Psoas muscle (tissue), 8 donors: Measurements from ENCODE around the gene SPON1. TPM values are rescaled to one million over a fixed set of nuclear protein-coding genes. Genes with fewer than 3 reads are reported as not detected.

Source experiments
- ATAC-seq, 4 donors: fragments of 200-7000 bp; cut with Tn5 transposase; one replicate each; pipeline ENCODE4 v1.9.1; 2020; ENCODE audit warnings: moderate library complexity in 3 of 4, mild to moderate bottlenecking in 2 of 4
- DNase-seq, 2 donors: peaks; one replicate each; pipeline ENCODE4 v3.0.0-alpha.2; 2020
- H3K27ac ChIP-seq: fragments of 200-600 bp; one replicate; pipeline ENCODE4 v1.8.0; 2022
- H3K27me3 ChIP-seq, 3 donors: fragments of 200-600 bp in 1 of 3; one replicate each; pipeline versions ENCODE4 v1.6.1 to v1.8.0; 2013 to 2022; ENCODE audit warnings: low read length in 2 of 3, mild to moderate bottlenecking in 2 of 3, moderate library complexity in 1 of 3; ENCODE audit not compliant: insufficient read depth in 3 of 3
- H3K36me3 ChIP-seq, 2 donors: fragments of 200-600 bp in 1 of 2; one replicate each; pipeline versions ENCODE4 v1.6.1 to v1.8.0; 2013 to 2022; ENCODE audit warnings: low read depth in 1 of 2, mild to moderate bottlenecking in 1 of 2, moderate library complexity in 1 of 2; ENCODE audit not compliant: insufficient read depth in 1 of 2
- H3K4me1 ChIP-seq: fragments of 200-600 bp; one replicate; pipeline ENCODE4 v1.8.0; 2022
- H3K4me3 ChIP-seq: fragments of 200-600 bp; one replicate; pipeline ENCODE4 v1.8.0; 2022; ENCODE audit warnings: mild to moderate bottlenecking
- H3K9me3 ChIP-seq: fragments of 200-600 bp; one replicate; pipeline ENCODE4 v1.8.0; 2022
- CTCF ChIP-seq: fragments of 200-600 bp; IDR thresholded peaks from one replicate; pipeline ENCODE4 v1.8.0; 2022; ENCODE audit warnings: antibody characterized with exemption
- WGBS, 3 donors: extraction: QIAGEN DNeasy Blood & Tissue Kit; methylation state at CpG; one replicate each; pipeline versions ENCODE4 v1.1.6 to v1.1.7; 2013; 5-methylcytosine and 5-hydroxymethylcytosine counted together
- intact Hi-C, 2 donors: fragments of 100-400 bp; cut with DNase I; formaldehyde crosslinking; loops; one replicate each; pipeline versions ENCODE4 v1.11.0 to v1.14.2; 2022
- polyA plus RNA-seq, 3 donors: library from polyadenylated mRNA; stranded (reverse); fragments of 200-250 nt; gene quantifications; one replicate each; pipeline ENCODE4 v1.2.3, GENCODE V29; 2013
- total RNA-seq, 4 donors: library from RNA; stranded (reverse); fragmentation: NEBNext Ultra II Directional in 2 of 4; extraction: Animal tissue kit (Norgen Biotek cat#: 25700) in 2 of 4; gene quantifications; one replicate each; pipeline versions ENCODE4 v1.2.1 to v1.2.4, GENCODE V29; 2021 to 2023
- donor health status: healthy with polysubstance abuse.
- donor health status: DM: no; HTN: no; CAD: no; lungs with moderate emphysema.
- donor health status: Bipolar disorder and iron deficiency.
- donor health status: healthy.
- donor health status: DM: yes; HTN: yes; CAD: no.
- donor health status: DM: no; HTN: no; CAD: no.
- donor health status: DM: no; HTN: no; CAD: no.
- donor health status: DM: yes; HTN: yes; CAD: no.

The SPON1 gene
- total and polyA plus RNA-seq, 7 donors: 0.24 to 1.6 (median 1.2) TPM

- no peak for TF ChIP-seq CTCF
- no peak overlapping the region for H3K27ac ChIP-seq
- no peak for ATAC-seq
- no peak for DNase-seq
- no peaks in the 10 kb centered on the region for H3K27me3 ChIP-seq
- H3K9me3 ChIP-seq: no peaks in the 10 kb centered on the region
- no peaks in the 10 kb centered on the region for H3K36me3 ChIP-seq
- no peak overlapping the region for H3K4me3 ChIP-seq
- no peaks in the 10 kb centered on the region for H3K4me1 ChIP-seq
- intact Hi-C loops: no loop called here
- WGBS, 3 donors: 62 to 71% (median 67%) methylated on average over 5 of the region's 5 CpGs
These were observed 144.0 kb downstream of the SPON1 start for GRCh38 chr11:14106303-14107049.

- DNase-seq (no peak), ATAC-seq (no peak)
- no peak for TF ChIP-seq CTCF
- Histone ChIP-seq H3K36me3 (no peaks in the 10 kb centered on the region), H3K9me3 (no peaks in the 10 kb centered on the region), H3K27me3 (no peaks in the 10 kb centered on the region), H3K4me1 (no peaks in the 10 kb centered on the region), H3K27ac (no peak overlapping the region), H3K4me3 (no peak overlapping the region)
- WGBS, 3 donors: 71 to 94% (median 72%) methylated on average over 4 of the region's 4 CpGs
- intact Hi-C loops: no loop called here
These were observed 144.5 kb downstream of the SPON1 start for GRCh38 chr11:14107050-14107430.

- no peaks in the 10 kb centered on the region for H3K36me3 ChIP-seq
- TF ChIP-seq CTCF: no peak
- no peak overlapping the region for H3K27ac ChIP-seq
- 65 to 70% (median 68%) methylated on average over 1 of the region's 1 CpG for WGBS, 3 donors
- H3K27me3 ChIP-seq: no peaks in the 10 kb centered on the region
- intact Hi-C loops: no loop called here
- H3K9me3 ChIP-seq: no peaks in the 10 kb centered on the region
- H3K4me1 ChIP-seq: no peaks in the 10 kb centered on the region
- DNase-seq (no peak), ATAC-seq (no peak)
- H3K4me3 ChIP-seq: no peak overlapping the region
These were observed 147.2 kb downstream of the SPON1 start for GRCh38 chr11:14109742-14110141.

- Histone ChIP-seq H3K36me3 (no peaks in the 10 kb centered on the region), H3K27ac (no peak overlapping the region), H3K4me1 (no peaks in the 10 kb centered on the region), H3K9me3 (no peaks in the 10 kb centered on the region), H3K4me3 (no peak overlapping the region), H3K27me3 (no peaks in the 10 kb centered on the region)
- 8 to 20% (median 12%) methylated on average over 2 of the region's 2 CpGs for WGBS, 3 donors
- no peak for DNase-seq
- no peak for TF ChIP-seq CTCF
- ATAC-seq: no peak
- intact Hi-C loops: no loop called here
These were observed 148.1 kb downstream of the SPON1 start for GRCh38 chr11:14110629-14111028.

GRCh38 chr11:14111496-14111895, 149.0 kb downstream of the SPON1 start:
- H3K9me3 ChIP-seq: no peaks in the 10 kb centered on the region
- no peaks in the 10 kb centered on the region for H3K27me3 ChIP-seq
- no peak overlapping the region for H3K4me3 ChIP-seq
- no peak for ATAC-seq
- no peaks in the 10 kb centered on the region for H3K4me1 ChIP-seq
- no peak overlapping the region for H3K27ac ChIP-seq
- DNase-seq: no peak
- intact Hi-C loops: no loop called here
- 43 to 67% (median 46%) methylated on average over 2 of the region's 2 CpGs for WGBS, 3 donors
- TF ChIP-seq CTCF: no peak
- no peaks in the 10 kb centered on the region for H3K36me3 ChIP-seq
